ENCODE measurements around the gene KRT34.
"Not testable (repeated sequence)": the region's sequence is repeated elsewhere in the genome, so short reads cannot be mapped to it uniquely, and the experiment has no call there.

KRT34 gene

GRCh38 chr17:41369023-41369422 lies 13.1 kb downstream of the KRT34 start:
- no peaks in the 10 kb centered on the region for H3K4me1 ChIP-seq (ENCODE audit: control insufficient read depth, insufficient read depth, low read length)
- no peak overlapping the region for H3K9ac ChIP-seq (ENCODE audit: low read length in 2 of 2)
- H3K36me3 ChIP-seq (ENCODE audit: control insufficient read depth in 2 of 2, insufficient read depth in 2 of 2, low read length in 2 of 2), result no peaks in the 10 kb centered on the region
- H3K27ac ChIP-seq (ENCODE audit: low read length), result no peak overlapping the region
- no peaks in the 10 kb centered on the region for H3K9me3 ChIP-seq (ENCODE audit: control insufficient read depth in 2 of 2, low read length in 2 of 2)
- no peak overlapping the region for H3K4me3 ChIP-seq (ENCODE audit: low read length in 2 of 2)
- no peaks in the 10 kb centered on the region for H3K27me3 ChIP-seq (ENCODE audit: control insufficient read depth in 1 of 2, insufficient read depth in 2 of 2, low read length in 2 of 2)

GRCh38 chr17:41367426-41368075 lies 14.6 kb downstream of the KRT34 start:
- Histone ChIP-seq H3K9me3 (ENCODE audit: control insufficient read depth in 2 of 2, low read length in 2 of 2) (no peaks in the 10 kb centered on the region), H3K36me3 (ENCODE audit: control insufficient read depth in 2 of 2, insufficient read depth in 2 of 2, low read length in 2 of 2) (no peaks in the 10 kb centered on the region), H3K4me1 (ENCODE audit: control insufficient read depth, insufficient read depth, low read length) (no peaks in the 10 kb centered on the region), H3K9ac (ENCODE audit: low read length in 2 of 2) (no peak overlapping the region), H3K27me3 (ENCODE audit: control insufficient read depth in 1 of 2, insufficient read depth in 2 of 2, low read length in 2 of 2) (no peaks in the 10 kb centered on the region), H3K4me3 (ENCODE audit: low read length in 2 of 2) (no peak overlapping the region), H3K27ac (ENCODE audit: low read length) (no peak overlapping the region)

- Histone ChIP-seq H3K36me3 (ENCODE audit: control insufficient read depth in 2 of 2, insufficient read depth in 2 of 2, low read length in 2 of 2) (no peaks in the 10 kb centered on the region), H3K9ac (ENCODE audit: low read length in 2 of 2) (no peak overlapping the region), H3K4me1 (ENCODE audit: control insufficient read depth, insufficient read depth, low read length) (no peaks in the 10 kb centered on the region), H3K4me3 (ENCODE audit: low read length in 2 of 2) (no peak overlapping the region), H3K9me3 (ENCODE audit: control insufficient read depth in 2 of 2, low read length in 2 of 2) (no peaks in the 10 kb centered on the region), H3K27ac (ENCODE audit: low read length) (no peak overlapping the region), H3K27me3 (ENCODE audit: control insufficient read depth in 1 of 2, insufficient read depth in 2 of 2, low read length in 2 of 2) (no peaks in the 10 kb centered on the region)
Observed at GRCh38 chr17:41366070-41366469, 16.0 kb downstream of the KRT34 start.

GRCh38 chr17:41363881-41364280 lies 18.2 kb downstream of the KRT34 start:
- peaks cover 0 to 5% of the 10 kb centered on the region in 2 donors for H3K9me3 ChIP-seq (ENCODE audit: control insufficient read depth in 2 of 2, low read length in 2 of 2)
- H3K4me1 ChIP-seq (ENCODE audit: control insufficient read depth, insufficient read depth, low read length), result no peaks in the 10 kb centered on the region
- H3K27me3 ChIP-seq (ENCODE audit: control insufficient read depth in 1 of 2, insufficient read depth in 2 of 2, low read length in 2 of 2), result no peaks in the 10 kb centered on the region
- no peak overlapping the region for H3K9ac ChIP-seq (ENCODE audit: low read length in 2 of 2)
- H3K36me3 ChIP-seq (ENCODE audit: control insufficient read depth in 2 of 2, insufficient read depth in 2 of 2, low read length in 2 of 2), result no peaks in the 10 kb centered on the region
- no peak overlapping the region for H3K27ac ChIP-seq (ENCODE audit: low read length)
- no peak overlapping the region for H3K4me3 ChIP-seq (ENCODE audit: low read length in 2 of 2)

- Histone ChIP-seq H3K9me3 (ENCODE audit: control insufficient read depth in 2 of 2, low read length in 2 of 2) (peaks cover 0 to 7% of the 10 kb centered on the region in 2 donors), H3K36me3 (ENCODE audit: control insufficient read depth in 2 of 2, insufficient read depth in 2 of 2, low read length in 2 of 2) (no peaks in the 10 kb centered on the region), H3K27ac (ENCODE audit: low read length) (no peak overlapping the region), H3K4me3 (ENCODE audit: low read length in 2 of 2) (no peak overlapping the region), H3K9ac (ENCODE audit: low read length in 2 of 2) (no peak overlapping the region), H3K4me1 (ENCODE audit: control insufficient read depth, insufficient read depth, low read length) (no peaks in the 10 kb centered on the region), H3K27me3 (ENCODE audit: control insufficient read depth in 1 of 2, insufficient read depth in 2 of 2, low read length in 2 of 2) (no peaks in the 10 kb centered on the region)
Observed at GRCh38 chr17:41360296-41360995, 21.7 kb downstream of the KRT34 start.

GRCh38 chr17:41354536-41354935 lies 27.6 kb downstream of the KRT34 start:
- H3K9ac ChIP-seq (ENCODE audit: low read length in 2 of 2), result no peak overlapping the region
- H3K36me3 ChIP-seq (ENCODE audit: control insufficient read depth in 2 of 2, insufficient read depth in 2 of 2, low read length in 2 of 2), result no peaks in the 10 kb centered on the region
- no peaks in the 10 kb centered on the region for H3K27me3 ChIP-seq (ENCODE audit: control insufficient read depth in 1 of 2, insufficient read depth in 2 of 2, low read length in 2 of 2)
- no peak overlapping the region for H3K27ac ChIP-seq (ENCODE audit: low read length)
- H3K9me3 ChIP-seq (ENCODE audit: control insufficient read depth in 2 of 2, low read length in 2 of 2), result peaks cover 2 to 4% of the 10 kb centered on the region in 2 donors
- no peak overlapping the region for H3K4me3 ChIP-seq (ENCODE audit: low read length in 2 of 2)
- no peaks in the 10 kb centered on the region for H3K4me1 ChIP-seq (ENCODE audit: control insufficient read depth, insufficient read depth, low read length)

- Histone ChIP-seq H3K27ac (ENCODE audit: low read length) (no peak overlapping the region), H3K4me1 (ENCODE audit: control insufficient read depth, insufficient read depth, low read length) (no peaks in the 10 kb centered on the region), H3K36me3 (ENCODE audit: control insufficient read depth in 2 of 2, insufficient read depth in 2 of 2, low read length in 2 of 2) (no peaks in the 10 kb centered on the region), H3K27me3 (ENCODE audit: control insufficient read depth in 1 of 2, insufficient read depth in 2 of 2, low read length in 2 of 2) (no peaks in the 10 kb centered on the region), H3K9me3 (ENCODE audit: control insufficient read depth in 2 of 2, low read length in 2 of 2) (peaks cover 2 to 4% of the 10 kb centered on the region in 2 donors), H3K4me3 (ENCODE audit: low read length in 2 of 2) (no peak overlapping the region), H3K9ac (ENCODE audit: low read length in 2 of 2) (no peak overlapping the region)
Observed at GRCh38 chr17:41352597-41353366, 29.3 kb downstream of the KRT34 start.

- Histone ChIP-seq H3K9ac (ENCODE audit: low read length in 2 of 2) (no peak overlapping the region), H3K36me3 (ENCODE audit: control insufficient read depth in 2 of 2, insufficient read depth in 2 of 2, low read length in 2 of 2) (no peaks in the 10 kb centered on the region), H3K4me3 (ENCODE audit: low read length in 2 of 2) (no peak overlapping the region), H3K27me3 (ENCODE audit: control insufficient read depth in 1 of 2, insufficient read depth in 2 of 2, low read length in 2 of 2) (no peaks in the 10 kb centered on the region), H3K4me1 (ENCODE audit: control insufficient read depth, insufficient read depth, low read length) (no peaks in the 10 kb centered on the region), H3K9me3 (ENCODE audit: control insufficient read depth in 2 of 2, low read length in 2 of 2) (peaks cover under 1 to 4% of the 10 kb centered on the region in 2 donors), H3K27ac (ENCODE audit: low read length) (no peak overlapping the region)
Observed at GRCh38 chr17:41351177-41351576, 30.9 kb downstream of the KRT34 start.

- H3K9me3 ChIP-seq (ENCODE audit: control insufficient read depth in 2 of 2, low read length in 2 of 2); H3K4me3 ChIP-seq (ENCODE audit: low read length in 2 of 2); H3K27me3 ChIP-seq (ENCODE audit: control insufficient read depth in 1 of 2, insufficient read depth in 2 of 2, low read length in 2 of 2); H3K4me1 ChIP-seq (ENCODE audit: control insufficient read depth, insufficient read depth, low read length); H3K9ac ChIP-seq (ENCODE audit: low read length in 2 of 2); H3K36me3 ChIP-seq (ENCODE audit: control insufficient read depth in 2 of 2, insufficient read depth in 2 of 2, low read length in 2 of 2); H3K27ac ChIP-seq (ENCODE audit: low read length): not testable (repeated sequence)
Observed at GRCh38 chr17:41350381-41350878, 31.7 kb downstream of the KRT34 start, which contains the start of gene KRT33A. KRT33A (minus strand) TSS chr17:41350828; CDS start chr17:41350767, 61 bp downstream.

GRCh38 chr17:41347869-41348760 lies 34.0 kb downstream of the KRT34 start:
- peaks cover 0 to 2% of the 10 kb centered on the region in 2 donors for H3K27me3 ChIP-seq (ENCODE audit: control insufficient read depth in 1 of 2, insufficient read depth in 2 of 2, low read length in 2 of 2)
- no peak overlapping the region for H3K27ac ChIP-seq (ENCODE audit: low read length)
- no peaks in the 10 kb centered on the region for H3K36me3 ChIP-seq (ENCODE audit: control insufficient read depth in 2 of 2, insufficient read depth in 2 of 2, low read length in 2 of 2)
- H3K9ac ChIP-seq (ENCODE audit: low read length in 2 of 2), result no peak overlapping the region
- no peak overlapping the region for H3K4me3 ChIP-seq (ENCODE audit: low read length in 2 of 2)
- peaks cover 0 to under 1% of the 10 kb centered on the region in 2 donors for H3K9me3 ChIP-seq (ENCODE audit: control insufficient read depth in 2 of 2, low read length in 2 of 2)
- no peaks in the 10 kb centered on the region for H3K4me1 ChIP-seq (ENCODE audit: control insufficient read depth, insufficient read depth, low read length)
